AG04450 (cell line): Measurements from ENCODE around the gene ZNF688. TPM values are rescaled to one million over a fixed set of nuclear protein-coding genes. Genes with fewer than 3 reads are reported as not detected.

ENCODE experiments used
- CTCF ChIA-PET: fragments of 300-600, 350-600 bp; formaldehyde crosslinking; extraction: SDS; loops from one replicate; lab custom pipeline; 2022; ENCODE audit warnings: antibody characterized with exemption, inconsistent platforms; lab: Charles Lee
- POLR2A ChIA-PET: fragments of 350-600 bp; formaldehyde crosslinking; extraction: SDS; loops from one replicate; lab custom pipeline; 2021; ENCODE audit warnings: antibody characterized with exemption, inconsistent platforms; lab: Yijun Ruan, JAX
- DNase-seq: peaks from one replicate; pipeline ENCODE4 v3.0.0-alpha.2; 2011; ENCODE audit warnings: low read depth, low spot score
- H3K27ac ChIP-seq: one replicate; pipeline ENCODE4 v1.5.1; 2012; ENCODE audit warnings: low read depth, low read length, control low read depth
- H3K27me3 ChIP-seq: one replicate; pipeline ENCODE4 v1.6.0; 2012; ENCODE audit warnings: low read length; ENCODE audit not compliant: control insufficient read depth, insufficient read depth
- H3K4me3 ChIP-seq: 2 replicates; pipeline ENCODE4 v1.5.1; 2011; ENCODE audit warnings: mild to moderate bottlenecking, low read depth, low read length, control low read depth
- H3K9me3 ChIP-seq: 2 replicates; pipeline ENCODE4 v1.5.1; 2012; ENCODE audit warnings: low read length; ENCODE audit not compliant: control insufficient read depth, insufficient read depth
- polyA plus RNA-seq: library from polyadenylated mRNA; depleted of rRNA; stranded (reverse); fragments of >200 nt; gene quantifications from 2 replicates; pipeline ENCODE4 v1.2.3, GENCODE V29; 2011
- TF ChIP-seq, protein P1 (sequence below): IDR thresholded peaks from 2 replicates; pipeline ENCODE4 v1.5.1; 2011; ENCODE audit warnings: low read depth, low read length, control low read depth, inconsistent platforms

The ZNF688 gene
- polyA plus RNA-seq, 1 experiment = 6.8 TPM

DNA sequence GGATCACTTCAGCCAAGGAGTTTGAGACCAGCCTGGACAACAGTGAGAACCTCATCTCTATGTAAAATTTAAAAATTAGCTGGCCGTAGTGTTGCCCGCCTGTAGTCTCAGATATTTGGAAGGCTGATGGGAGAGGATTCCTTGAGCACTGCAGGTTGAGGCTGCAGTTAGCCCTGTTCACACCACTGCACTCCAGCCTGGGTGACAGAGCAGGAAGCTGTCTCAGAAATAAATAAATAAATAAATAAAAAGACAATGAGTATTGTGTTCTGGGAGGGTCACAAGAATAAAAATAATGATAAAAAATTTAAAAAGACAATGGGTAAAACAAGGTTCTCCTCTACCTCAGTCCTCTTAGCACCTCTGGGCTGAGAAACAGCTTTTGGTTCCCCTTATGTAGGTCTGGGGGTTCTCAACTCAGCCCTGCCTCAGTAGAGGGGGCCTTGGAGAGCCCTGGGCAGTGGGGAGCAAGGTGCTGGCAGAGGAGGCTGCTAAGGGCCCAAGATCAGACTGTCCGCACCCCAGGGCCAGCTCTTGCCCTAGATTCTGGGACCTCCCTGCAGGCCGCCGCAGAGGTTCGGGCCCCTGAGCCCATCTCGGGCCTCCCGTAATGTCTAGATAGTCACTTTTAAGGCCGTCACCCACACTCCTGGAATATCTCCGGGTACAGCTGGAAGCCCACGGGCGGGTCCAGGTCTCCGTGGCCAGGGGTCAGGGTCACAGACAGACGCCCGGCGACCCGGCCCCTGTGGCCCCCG, 16.8 kb downstream of the ZNF688 start:
- ChIA-PET CTCF (interaction anchor here (0.8 kb wide), 1 partner anchor 19 kb away, joined by 3 read pairs; no protein-coding TSS in a partner anchor), POLR2A (no interaction called here)
- no peak for DNase-seq
- TF ChIP-seq, protein P1, sequence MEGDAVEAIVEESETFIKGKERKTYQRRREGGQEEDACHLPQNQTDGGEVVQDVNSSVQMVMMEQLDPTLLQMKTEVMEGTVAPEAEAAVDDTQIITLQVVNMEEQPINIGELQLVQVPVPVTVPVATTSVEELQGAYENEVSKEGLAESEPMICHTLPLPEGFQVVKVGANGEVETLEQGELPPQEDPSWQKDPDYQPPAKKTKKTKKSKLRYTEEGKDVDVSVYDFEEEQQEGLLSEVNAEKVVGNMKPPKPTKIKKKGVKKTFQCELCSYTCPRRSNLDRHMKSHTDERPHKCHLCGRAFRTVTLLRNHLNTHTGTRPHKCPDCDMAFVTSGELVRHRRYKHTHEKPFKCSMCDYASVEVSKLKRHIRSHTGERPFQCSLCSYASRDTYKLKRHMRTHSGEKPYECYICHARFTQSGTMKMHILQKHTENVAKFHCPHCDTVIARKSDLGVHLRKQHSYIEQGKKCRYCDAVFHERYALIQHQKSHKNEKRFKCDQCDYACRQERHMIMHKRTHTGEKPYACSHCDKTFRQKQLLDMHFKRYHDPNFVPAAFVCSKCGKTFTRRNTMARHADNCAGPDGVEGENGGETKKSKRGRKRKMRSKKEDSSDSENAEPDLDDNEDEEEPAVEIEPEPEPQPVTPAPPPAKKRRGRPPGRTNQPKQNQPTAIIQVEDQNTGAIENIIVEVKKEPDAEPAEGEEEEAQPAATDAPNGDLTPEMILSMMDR = no peak
- Histone ChIP-seq H3K27me3 (no peaks in the 10 kb centered on the region), H3K27ac (no peak overlapping the region), H3K9me3 (peaks cover 4% of the 10 kb centered on the region; the same call in 1 of the 2 replicates), H3K4me3 (no peak overlapping the region)

DNA sequence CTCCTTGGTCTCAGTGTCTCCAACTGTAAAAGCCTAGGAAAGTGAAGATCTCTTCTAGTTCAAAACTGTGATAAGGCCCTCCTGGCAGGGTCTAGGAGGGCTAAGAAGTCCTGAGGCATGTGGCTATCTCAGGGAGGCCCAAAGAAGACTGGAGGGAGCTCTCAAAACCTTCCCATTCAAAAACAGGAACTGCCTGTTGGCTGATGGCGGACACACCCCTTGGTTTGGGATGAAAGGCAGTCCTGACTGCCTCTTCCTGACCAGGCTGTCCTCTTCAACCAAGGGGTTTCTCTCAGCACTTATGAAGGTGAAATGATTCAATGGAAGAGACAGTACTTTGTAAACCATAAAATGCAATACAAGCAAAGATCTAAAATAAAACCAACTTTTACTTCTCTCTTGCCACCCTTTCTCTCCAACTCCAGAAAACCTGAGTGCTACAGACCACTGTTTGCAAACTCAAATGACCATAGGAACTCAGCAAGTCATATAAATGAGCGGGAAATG, 18.1 kb downstream of the ZNF688 start:
- ChIA-PET POLR2A (no interaction called here), CTCF (no interaction called here)
- Histone ChIP-seq H3K4me3 (no peak overlapping the region), H3K27ac (no peak overlapping the region), H3K27me3 (no peaks in the 10 kb centered on the region), H3K9me3 (no peaks in the 10 kb centered on the region; the same call in 1 of the 2 replicates)
- no peak for DNase-seq
- TF ChIP-seq, protein P1 = no peak

GRCh38 chr16:30552956-30553355, 18.6 kb downstream of the ZNF688 start:
- H3K27ac ChIP-seq = no peak overlapping the region

DNA sequence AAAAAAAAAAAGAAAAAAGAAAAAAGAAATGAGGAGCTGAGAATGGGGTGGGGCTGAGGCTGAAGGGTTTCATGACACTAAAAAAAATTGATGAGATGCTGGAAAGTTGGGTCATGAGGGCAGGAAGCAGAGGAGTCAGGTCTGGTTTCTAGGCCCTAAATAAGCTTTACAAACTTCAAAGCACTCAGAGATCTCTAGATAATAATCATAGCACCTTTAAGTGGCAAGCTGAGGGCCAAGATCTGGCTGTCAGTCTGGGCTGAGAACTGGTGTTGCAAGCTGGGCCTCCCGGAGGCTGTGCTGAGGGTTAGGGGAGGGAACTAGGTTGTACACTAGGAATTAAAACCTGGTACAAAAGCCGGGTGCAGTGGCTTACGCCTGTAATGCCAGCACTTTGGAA, 19.7 kb downstream of the ZNF688 start:
- no peaks in the 10 kb centered on the region for H3K27me3 ChIP-seq
- CTCF ChIA-PET = interaction anchor here (0.5 to 0.6 kb wide), 3 partner anchors 17 to 84 kb away, joined by 3 to 4 read pairs (median 3); partner anchors contain the start of gene ZNF747
- H3K4me3 ChIP-seq = no peak overlapping the region
- POLR2A ChIA-PET = no interaction called here
- no peaks in the 10 kb centered on the region for H3K9me3 ChIP-seq
- TF ChIP-seq, protein P1 = no peak
- DNase-seq = no peak
- no peak overlapping the region for H3K27ac ChIP-seq

More at GRCh38 chr16:30552956-30553355, 18.6 kb downstream of the ZNF688 start:
- TF ChIP-seq, protein P1 = no peak
- ChIA-PET POLR2A (no interaction called here), CTCF (interaction anchor here (0.7 kb wide), 1 partner anchor 369 kb away, joined by 3 read pairs; the partner anchor contains the start of gene CORO1A)
- Histone ChIP-seq H3K27me3 (no peaks in the 10 kb centered on the region), H3K4me3 (no peak overlapping the region), H3K9me3 (no peaks in the 10 kb centered on the region; the same call in 1 of the 2 replicates)
- no peak for DNase-seq
